Activated T-cell treated with anti-CD3 and anti-CD28 coated beads, Interleukin-2, amount 50 U/mL, for 1 hour (primary cell): ENCODE results near the gene ASB7.
"Not testable (repeated sequence)": the region's sequence is repeated elsewhere in the genome, so short reads cannot be mapped to it uniquely, and the experiment has no call there.

Experiments
- DNase-seq: peaks from one replicate; pipeline ENCODE4 v3.0.0-alpha.2; 2020

The ASB7 gene

DNA sequence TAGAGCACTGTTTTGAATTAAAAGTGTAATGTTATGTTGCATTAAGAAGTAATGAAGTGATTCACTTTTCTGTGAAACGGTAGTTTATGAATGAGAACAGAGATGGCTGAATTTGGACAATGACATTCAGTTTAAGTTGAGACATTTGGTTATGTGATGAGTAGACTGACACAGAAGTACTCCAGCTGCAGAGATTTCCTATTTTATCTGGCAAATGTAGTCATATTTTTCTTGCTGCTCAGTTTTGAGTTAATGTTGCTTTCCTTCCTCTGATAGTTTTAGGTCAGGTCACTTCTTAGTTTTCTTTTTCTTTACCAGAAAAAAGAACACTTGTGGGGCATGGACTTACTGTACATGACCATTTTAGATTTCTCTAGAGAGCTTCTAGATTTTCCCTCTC lies 51.2 kb downstream of the ASB7 start:
- no peak for DNase-seq

DNA sequence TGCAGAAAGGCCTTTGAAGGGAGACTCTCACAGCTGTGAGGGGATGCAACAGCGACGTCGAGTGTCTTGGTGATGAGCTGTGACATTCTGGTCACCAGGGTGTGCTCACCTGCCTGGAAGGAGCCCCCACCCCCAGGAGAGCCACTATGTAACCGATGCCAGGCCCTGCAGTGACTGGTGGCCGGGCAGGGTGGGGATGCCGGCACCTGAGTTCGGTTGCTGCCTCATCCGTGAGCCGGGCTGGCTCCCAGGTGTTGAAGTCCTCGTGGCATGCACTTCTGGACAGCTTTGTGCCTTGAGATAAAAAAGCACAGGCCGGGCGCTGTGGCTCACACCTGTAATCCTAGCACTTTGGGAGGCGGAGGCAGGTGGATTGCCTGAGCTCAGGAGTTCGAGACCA lies 56.5 kb downstream of the ASB7 start:
- DNase-seq, result no peak

DNA sequence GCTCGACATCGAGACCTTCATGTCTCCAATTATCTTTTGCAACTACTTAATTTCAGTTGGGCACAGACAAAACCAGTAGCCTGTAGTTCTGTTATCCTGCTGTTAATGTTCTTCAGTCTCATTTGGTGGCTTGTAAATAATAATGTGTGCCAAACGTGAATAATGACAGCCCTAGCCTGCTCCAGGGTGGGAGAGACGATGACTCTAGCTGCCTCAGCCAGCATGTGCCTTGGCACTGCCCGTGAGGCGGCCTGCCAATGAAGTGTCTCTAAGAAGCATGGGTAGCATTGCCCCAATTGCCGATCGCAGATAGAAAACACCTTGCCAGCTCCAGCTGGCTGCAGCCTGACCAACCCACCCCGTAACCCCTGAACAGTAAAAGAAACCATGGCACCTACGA lies 58.8 kb downstream of the ASB7 start:
- no peak for DNase-seq

DNA sequence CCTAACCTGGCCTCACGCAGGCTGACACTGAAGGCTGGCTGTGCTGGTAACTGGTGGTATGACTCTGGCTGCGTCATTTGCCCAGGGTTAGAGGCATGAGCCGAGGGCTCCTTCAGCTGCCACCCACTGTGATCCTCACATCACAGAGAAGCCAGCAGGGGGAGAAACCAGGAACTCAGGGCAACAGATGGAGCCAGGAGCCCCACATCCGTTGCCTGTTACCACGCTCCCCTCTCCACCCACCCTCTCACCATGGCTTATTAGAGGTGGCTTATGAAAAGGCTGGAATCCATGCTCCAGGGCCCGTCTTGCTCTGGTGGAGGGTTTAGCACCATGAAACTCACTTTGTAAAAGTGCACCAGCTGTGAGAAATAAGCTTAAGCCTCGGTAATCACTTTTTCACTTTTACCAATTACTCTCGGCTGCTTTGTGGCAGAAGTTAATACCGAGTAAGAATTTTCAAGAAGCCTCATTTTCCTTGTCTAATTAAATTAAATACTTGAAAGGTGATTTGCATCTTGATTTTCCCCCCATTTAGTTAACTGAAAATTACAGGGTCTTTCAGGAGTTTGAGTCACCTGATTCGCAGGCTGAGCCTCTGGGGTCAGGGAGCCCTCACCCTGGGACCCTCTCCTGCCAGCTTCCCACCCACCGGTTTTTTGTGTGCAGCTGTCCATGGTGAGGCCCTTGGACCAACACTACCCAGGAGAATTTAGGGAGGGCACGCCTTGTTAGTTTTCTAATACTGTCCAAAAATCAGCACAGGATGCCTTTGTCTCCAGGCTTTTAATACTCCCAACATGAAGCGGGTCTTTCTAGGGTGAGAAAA lies 60.9 kb downstream of the ASB7 start:
- DNase-seq, result no peak

DNA sequence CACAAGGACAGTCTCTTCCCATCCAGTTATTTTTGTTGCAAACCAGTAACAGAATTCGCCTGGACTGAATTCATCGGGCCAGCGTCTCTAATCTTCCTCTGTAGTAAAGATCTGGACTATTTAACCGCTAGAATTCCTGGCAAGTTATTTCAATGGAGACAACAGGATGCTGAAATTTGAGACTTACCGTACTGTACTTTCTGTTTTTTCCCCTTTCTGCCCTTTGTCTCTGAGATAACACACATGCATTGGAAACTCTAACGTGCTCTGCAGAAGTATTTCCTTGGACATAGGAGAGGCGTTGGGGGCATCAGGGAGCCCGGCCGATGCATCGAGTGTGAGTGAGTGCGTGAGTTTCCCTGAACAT lies 61.5 kb downstream of the ASB7 start:
- no peak for DNase-seq

DNA sequence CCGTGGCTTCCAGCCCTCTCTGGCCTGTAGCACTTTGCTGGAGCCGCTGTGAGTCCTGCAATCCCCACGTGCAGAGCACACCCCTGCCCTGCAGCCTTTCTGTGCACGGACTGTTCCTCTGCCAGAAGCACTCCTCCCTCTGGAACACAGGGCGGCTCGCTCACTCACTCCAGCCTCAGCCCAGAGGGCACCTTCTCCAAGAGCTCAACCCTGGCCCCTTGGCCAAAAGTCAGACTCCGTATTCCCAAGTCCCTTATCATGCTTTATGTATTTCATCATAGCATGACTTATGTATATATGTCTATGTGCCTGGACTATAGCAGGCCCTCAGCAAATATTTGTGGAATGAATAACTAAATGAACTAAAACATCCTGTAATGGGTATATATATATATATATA lies 63.2 kb downstream of the ASB7 start:
- no peak for DNase-seq

DNA sequence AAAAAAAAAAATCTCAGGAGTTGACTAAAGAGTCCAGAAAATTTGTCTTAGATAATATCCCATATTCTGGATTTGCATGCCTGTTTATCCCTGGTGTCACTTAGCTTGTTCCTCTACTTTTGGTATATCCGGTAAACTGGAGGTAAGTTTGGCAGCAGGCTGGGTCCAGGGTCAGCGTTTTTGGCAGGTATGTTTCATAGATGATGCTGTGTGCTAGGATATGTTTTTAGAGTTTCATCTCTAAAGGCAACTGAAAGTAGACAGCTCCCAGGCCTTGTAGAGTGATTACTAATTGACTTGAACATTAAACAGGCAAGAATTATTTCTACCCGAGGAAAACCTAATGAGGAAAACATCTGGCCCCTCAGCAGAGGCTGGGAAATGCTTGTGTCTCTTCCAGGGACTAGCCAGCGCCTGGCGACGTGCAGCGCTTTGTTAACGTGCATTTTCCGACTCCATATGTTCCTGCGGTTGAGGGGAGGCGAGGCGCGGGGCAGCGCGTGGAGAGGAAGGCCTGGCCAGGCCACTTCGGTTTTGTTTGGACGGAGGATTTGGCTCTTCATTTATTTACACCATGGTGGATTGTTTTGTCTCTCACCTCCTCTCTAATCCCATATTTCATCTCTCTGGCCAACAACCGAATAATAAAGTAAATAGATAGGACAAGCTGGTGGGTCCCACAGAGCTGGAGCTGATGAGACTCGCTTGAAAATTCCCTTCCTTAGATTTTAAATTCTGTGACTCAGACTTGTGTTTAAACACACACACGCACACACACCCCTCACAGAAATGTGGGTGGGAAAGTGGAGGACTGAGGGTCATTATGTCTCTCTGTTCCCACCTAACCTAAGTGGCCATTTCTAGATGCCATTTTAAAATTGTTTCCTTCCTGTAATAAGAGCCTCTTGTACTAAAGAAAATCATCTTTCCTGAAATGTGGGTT lies 65.3 kb downstream of the ASB7 start:
- no peak for DNase-seq

DNA sequence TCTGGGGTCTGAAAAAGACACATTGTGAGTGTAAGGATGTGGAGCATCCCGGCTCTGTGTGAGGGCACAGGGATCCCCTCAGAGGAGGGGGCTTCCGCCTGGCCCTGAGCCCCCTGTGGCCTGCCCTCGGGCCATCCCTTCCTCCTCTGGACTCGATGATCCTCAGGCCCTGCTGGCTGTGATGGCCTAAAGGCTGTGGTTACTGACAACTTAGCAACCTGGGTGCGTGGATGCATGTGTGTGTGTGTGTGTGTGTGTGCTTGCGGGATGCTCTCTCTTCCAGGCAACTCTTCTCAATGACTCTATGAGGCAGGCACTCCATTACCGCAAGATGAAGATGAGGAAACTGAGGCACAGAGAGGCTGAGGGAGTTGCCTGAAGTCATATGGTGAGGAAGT lies 66.0 kb downstream of the ASB7 start:
- no peak for DNase-seq

DNA sequence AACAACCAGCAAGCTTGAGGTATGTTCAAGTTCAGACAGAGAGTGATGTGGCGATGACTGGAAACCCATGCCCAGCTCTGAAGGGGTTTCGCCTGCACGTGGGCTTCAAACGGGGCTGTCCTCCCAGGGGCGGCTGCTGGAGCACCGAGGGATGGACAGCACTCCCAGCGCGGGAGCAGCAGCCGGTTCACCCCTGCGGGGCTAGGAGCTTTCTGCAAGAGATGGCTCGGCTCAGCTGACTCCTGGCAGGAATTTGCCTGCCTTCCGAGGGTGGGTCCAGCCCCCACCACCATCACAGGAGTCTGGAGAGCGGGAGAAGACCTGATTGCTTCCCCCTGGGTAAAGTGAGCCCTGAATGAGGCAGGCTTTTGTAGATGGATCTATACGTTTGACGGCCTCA lies 66.9 kb downstream of the ASB7 start:
- no peak for DNase-seq

DNA sequence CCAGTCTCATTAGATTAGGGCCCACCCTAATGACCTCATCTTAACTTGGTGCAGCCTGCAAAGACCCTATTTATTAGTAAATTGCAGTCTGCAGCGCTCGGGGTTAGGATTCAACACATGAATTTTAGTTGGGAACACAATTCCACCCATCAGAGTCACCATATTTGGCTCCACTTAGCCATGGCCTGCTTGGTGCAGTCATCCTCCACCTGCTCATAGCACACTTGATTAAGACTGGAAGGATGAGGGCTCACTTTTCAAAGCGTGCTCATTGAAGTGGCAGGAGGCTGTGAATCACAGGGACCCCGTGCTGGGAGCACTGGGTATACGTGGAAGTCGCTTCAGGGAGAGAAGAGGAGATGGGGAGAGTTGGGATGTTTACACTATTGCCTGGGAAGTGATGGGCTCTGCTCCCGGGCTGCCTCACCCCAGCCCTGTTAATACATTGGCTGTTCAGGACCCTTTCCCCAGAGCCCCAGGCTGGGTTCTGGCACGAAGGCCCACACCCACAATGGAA lies 68.2 kb downstream of the ASB7 start:
- no peak for DNase-seq

DNA sequence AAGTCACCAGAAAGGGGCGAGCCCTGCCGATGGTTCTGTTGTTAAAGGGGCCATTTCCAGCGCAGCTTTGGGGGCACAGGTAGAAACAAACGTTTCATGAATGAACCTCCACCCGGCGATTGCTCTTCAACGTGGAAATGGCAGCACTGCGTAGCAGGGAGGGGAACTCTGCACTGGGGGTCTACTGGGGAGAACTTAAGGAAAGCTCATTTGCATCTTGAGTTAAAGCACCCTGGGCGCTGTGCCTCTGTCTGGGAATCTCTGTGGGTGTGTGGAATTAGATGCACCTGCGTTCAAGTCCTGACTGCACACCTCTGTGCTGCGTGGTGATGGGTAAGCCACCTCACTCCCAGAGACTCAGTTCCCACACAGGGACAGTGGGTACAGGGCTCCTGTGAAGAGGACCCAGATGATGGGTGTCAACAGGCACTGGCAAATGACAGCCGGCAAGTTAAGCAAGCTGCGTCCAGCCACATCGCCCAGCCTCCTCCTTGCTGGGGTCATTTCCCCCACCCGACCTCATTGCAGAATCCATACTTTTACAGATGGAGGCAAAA lies 68.8 kb downstream of the ASB7 start:
- DNase-seq, result no peak

DNA sequence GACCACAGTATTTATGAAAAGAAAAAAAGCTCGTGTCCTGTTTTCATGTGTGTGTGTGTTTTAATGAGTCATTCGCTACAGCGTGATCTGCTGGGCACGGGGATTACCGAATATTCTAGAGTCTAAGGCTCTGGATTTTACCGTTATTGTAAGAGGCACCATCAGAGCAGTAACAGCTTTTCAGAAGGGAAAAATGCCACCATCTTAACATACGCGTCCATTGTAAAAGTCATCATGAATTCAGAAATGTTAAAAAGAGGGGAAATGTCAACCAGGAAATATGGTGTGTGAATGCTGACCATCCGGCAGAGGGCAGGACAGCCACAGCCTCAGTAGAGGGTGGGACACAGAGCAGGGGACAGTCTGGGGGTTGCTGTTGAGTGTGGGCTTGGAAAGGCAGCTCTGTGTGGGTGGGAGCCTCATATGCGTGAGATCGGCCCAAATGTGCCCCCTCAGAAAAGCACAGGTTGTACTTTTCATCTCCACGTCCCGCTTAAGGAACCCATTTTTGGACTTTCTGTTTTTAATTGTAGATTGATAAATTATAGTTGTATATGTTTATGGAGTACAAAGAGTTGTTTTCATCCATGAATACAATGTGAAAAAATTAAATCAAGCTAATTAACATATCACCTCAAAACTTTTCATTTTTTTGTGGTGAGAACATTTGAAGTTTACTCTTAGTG lies 69.6 kb downstream of the ASB7 start:
- no peak for DNase-seq

DNA sequence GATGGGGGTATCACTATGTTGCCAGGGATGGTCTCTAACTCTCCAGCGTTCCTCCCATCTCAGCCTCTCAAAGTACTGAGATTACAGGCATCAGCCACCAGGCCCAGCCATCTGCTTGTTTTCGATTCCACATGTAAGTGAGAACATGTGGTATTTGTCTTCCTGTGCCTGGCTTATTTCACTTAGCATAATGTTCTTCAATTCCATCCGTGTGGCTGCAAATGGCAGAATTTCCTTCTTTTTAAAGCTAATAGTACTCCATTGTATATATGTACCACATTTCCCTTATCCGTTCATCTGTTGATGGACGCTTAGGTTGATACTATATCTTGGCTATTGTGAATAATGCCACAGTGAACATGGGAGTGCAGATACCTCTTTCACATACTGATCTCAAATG lies 70.6 kb downstream of the ASB7 start:
- no peak for DNase-seq

DNA sequence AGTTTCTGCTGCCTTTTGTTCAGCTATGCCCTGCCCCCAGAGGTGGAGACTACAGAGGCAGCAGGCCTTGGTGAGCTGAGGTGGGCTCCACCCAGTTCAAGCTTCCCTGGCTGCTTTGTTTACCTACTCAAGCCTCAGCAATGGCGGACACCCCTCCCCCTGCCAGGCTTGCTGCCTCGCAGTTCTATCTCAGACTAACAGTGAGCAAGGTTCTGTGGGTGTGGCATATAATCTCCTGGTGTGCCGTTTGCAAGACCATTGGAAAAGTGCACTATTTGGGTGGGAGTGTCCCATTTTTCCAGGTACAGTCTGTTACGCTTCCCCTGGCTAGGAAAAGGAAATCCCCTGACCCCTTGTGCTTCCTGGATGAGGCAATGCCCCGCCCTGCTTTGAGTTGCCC lies 76.8 kb downstream of the ASB7 start:
- DNase-seq, result not testable (repeated sequence)

DNA sequence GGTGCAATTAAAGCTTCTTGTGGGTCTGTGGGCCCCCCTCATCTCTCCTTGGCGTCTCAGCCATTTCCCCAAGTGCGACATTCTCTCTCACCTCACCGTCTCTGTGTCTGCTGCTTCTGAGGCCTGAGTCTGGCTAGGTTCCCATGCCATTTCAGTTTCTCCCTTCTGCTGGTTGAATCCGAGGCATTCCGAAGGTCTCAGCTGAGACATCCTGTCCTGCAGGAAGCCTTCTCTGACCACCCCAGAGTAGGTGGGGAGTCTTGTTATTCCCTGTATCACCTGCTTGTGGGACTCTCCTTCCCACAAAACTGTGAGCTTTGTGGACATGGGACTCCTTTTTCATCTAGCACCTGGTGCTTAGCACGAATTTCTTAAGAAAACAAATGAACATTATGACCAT lies 78.3 kb downstream of the ASB7 start:
- no peak for DNase-seq

DNA sequence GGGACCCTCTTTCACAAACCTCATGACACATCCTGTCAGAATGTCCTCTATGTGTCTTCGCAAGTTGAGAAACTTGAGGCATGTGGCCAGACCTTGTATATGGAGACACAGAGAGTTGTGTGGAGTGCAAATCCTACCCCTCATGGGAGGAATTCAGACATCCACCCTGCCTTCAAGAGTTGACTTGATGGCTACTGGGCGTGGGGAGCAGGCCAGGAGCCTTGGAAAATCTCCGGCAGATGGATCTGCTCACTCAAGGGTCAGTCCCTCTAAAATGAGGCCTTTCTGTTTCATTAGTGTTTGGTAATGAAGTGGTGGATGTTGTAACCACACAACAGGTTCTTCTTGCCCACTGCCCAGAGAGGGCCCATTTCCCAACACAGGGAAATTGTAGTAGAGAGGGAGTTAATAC lies 79.0 kb downstream of the ASB7 start:
- DNase-seq, result no peak

DNA sequence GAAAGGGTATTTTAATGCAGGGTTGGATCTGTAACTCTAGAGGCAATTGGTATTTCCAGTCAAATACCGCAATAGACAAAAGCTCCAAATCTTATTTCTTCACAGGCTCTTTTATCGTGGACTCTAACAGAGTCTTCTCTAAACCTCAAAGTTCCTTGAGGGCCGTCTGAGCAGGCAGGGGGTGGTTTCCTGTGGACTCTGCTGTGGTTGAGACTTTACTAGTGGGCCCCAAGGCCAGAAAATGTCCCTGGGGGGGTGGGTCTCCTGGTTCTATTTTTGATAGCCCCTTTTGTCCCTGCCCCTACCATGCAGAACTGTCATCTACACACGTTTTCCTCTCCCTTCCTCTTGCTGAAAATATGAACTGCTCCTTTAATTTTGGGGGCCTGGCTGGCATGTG lies 80.1 kb downstream of the ASB7 start:
- no peak for DNase-seq

DNA sequence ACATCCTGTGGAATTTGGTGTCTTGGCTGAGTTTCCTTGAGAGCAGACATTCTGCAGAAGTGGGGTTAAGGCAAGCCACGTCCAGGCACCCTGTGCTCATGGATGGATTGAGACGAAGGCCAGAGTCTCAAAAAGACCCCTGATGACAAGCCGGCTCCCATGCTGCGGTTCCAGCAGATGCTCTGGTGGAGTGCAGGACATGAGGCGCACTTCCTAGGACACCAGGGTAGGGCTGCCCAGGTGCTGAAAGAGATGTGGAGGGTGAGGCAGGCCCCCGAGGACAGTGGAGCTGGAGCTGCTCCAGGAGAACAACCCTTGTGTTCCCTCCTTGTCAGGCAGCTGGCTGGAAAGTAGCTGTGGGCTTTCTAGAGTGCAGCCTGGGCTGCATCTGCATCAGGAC lies 81.0 kb downstream of the ASB7 start:
- DNase-seq, result no peak

DNA sequence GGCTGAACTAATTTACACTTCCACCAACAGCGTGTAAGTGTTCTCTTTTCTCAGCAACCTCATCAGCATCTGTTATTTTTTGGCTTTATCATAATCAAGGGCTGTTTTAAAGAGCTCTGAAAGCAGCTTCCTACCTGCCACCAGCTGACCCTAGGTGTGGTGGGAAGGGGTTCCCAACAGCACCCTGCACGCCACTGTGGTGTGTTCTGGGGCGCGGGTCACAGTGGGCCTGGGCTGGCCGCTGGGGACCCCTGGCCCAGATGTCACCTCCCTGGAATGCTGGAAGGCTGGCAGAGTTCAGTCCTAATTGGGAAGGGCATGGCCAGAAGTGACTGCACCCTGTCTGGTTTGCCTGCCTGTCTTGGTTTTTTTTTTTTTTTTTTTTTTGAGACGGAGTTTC lies 82.2 kb downstream of the ASB7 start:
- no peak for DNase-seq

DNA sequence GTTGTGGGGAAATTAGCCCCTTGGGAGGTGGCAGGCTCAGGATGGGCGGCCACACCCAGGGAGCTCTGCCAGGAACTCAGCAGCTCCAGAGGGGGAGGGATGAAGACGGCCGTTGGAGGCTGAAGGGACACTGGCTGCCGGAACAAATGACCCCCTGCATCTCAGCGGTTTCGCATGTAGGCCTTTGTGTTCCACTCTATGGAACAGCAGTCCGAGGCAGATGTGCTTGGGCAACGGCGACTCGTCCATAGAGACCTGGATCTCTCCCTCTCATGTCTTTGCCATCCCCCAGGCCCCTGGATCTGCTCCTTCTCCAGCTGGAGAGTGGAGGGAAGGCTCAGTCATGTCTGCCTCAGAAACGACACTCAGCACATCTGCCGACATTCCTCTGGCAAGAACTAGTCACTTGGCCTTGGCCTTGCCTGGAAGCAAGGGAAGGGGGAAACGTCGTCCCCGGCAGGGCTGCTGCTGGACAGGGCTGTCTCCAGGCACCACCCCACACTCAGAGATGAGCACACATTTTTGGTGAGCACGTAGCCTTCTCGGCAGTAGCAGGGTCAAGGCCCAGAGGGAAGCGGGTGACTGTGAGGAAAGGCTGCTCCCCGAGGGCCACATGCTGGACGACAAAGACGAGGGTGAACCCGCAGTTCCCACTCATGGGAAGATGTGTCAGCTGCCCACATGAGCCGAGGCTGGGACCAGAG lies 83.8 kb downstream of the ASB7 start:
- DNase-seq, result no peak

DNA sequence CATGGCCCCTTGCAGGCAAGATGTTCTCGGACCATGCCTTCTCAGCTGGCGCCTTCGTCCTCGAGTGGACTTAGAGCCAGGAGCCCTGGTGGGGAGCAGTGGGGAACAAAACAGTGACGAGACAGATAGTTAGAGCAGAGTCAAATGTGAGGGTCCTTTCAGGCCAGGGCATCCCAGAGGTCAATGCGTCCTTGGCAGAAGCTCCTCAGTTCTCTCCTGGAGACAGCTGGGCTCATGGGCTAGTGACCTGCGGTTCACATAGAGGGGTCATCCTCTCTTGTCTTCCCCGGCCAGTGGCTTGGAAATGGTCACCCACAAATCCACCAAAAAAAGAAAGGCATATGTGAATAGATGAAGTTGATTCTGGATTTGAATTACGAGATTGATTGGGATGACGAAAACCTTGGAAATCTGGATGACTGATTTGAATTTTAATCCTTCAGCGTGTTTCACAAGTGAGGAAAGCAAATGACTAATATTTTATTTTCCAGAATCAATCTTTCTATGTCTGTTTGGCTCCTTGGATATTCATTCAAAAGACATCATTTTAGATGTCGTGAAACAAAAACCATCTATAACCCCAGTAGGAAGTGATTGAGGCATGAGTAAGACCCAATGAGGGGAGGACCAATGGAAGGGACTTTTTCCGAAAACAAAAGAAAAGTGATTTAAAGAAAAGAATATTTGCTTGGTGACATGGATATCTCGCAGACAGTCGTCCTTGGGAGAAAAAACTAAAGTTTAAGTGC lies 84.5 kb downstream of the ASB7 start:
- DNase-seq, result no peak
